Common myeloid progenitor, CD34-positive (primary cell): Measurements from ENCODE around the gene TNRC6B.

ENCODE experiments used
- CTCF ChIA-PET: fragments of 350-600 bp; sonication (Branson Sonifier 250); formaldehyde crosslinking; loops from one replicate; lab custom pipeline; 2021; ENCODE audit warnings: antibody characterized with exemption; lab: Charles Lee
- POLR2A ChIA-PET: fragments of 350-600 bp; sonication (Branson Sonifier 250); formaldehyde crosslinking; loops from one replicate; lab custom pipeline; 2021; ENCODE audit warnings: antibody characterized with exemption; lab: Charles Lee
- DNase-seq, 3 donors: peaks; one replicate each; pipeline versions ENCODE4 v3.0.0 to v3.0.0-alpha.2; 2013
- H3K27ac ChIP-seq, 2 experiments: 1 replicate in 1 of 2; 2 replicates in 1 of 2; pipeline ENCODE4 v1.7.0; 2013; ENCODE audit warnings: inconsistent platforms in 2 of 2, low read length in 2 of 2, mild to moderate bottlenecking in 2 of 2, low read depth in 1 of 2, moderate library complexity in 1 of 2; ENCODE audit not compliant: severe bottlenecking in 2 of 2, insufficient read depth in 1 of 2, poor library complexity in 1 of 2
- H3K27me3 ChIP-seq, 5 experiments: replicated peaks in 2 of 5; 1 replicate in 3 of 5; 2 replicates in 2 of 5; pipeline versions ENCODE4 v1.6.1 to v1.7.0; 2013; ENCODE audit warnings: low read length in 4 of 5, mild to moderate bottlenecking in 2 of 5, moderate library complexity in 2 of 5, inconsistent platforms in 1 of 5; ENCODE audit not compliant: insufficient read depth in 5 of 5, control insufficient read depth in 4 of 5
- H3K36me3 ChIP-seq, 4 experiments: 1 replicate in 2 of 4; 2 replicates in 2 of 4; pipeline versions ENCODE4 v1.6.1 to v1.7.0; 2013; ENCODE audit warnings: low read length in 3 of 4, control low read depth in 1 of 4, mild to moderate bottlenecking in 1 of 4; ENCODE audit not compliant: control insufficient read depth in 4 of 4, insufficient read depth in 4 of 4
- H3K4me1 ChIP-seq, 4 experiments: 1 replicate in 3 of 4; 2 replicates in 1 of 4; pipeline versions ENCODE4 v1.6.1 to v1.7.1; 2013; ENCODE audit warnings: low read length in 3 of 4, mild to moderate bottlenecking in 3 of 4, control low read depth in 1 of 4, inconsistent platforms in 1 of 4, moderate library complexity in 1 of 4; ENCODE audit not compliant: control insufficient read depth in 4 of 4, insufficient read depth in 4 of 4; ENCODE audit errors: control extremely low read depth in 1 of 4
- H3K4me3 ChIP-seq, 7 experiments: 1 replicate in 4 of 7; 2 replicates in 3 of 7; pipeline versions ENCODE4 v1.5.1 to v1.7.0; 2013; ENCODE audit warnings: mild to moderate bottlenecking in 7 of 7, low read length in 6 of 7, moderate library complexity in 6 of 7, inconsistent platforms in 2 of 7, low read depth in 2 of 7, control low read depth in 1 of 7; ENCODE audit not compliant: insufficient read depth in 4 of 7, control insufficient read depth in 1 of 7; ENCODE audit errors: extremely low read depth in 1 of 7
- H3K9me3 ChIP-seq, 5 experiments: 1 replicate in 4 of 5; 2 replicates in 1 of 5; pipeline versions ENCODE4 v1.6.1 to v1.7.1; 2013; ENCODE audit warnings: low read length in 4 of 5, mild to moderate bottlenecking in 2 of 5, inconsistent platforms in 1 of 5, low read depth in 1 of 5, moderate library complexity in 1 of 5; ENCODE audit not compliant: control insufficient read depth in 4 of 5, insufficient read depth in 2 of 5; ENCODE audit errors: control extremely low read depth in 1 of 5
- WGBS: methylation state at CpG from one replicate; pipeline ENCODE4 v1.1.5; 2013; ENCODE audit not compliant: insufficient coverage; 5-methylcytosine and 5-hydroxymethylcytosine counted together

The TNRC6B gene

GRCh38 chr22:40324468-40325305 is 147.0 kb downstream of the TNRC6B start:
- POLR2A ChIA-PET = interaction anchor here (0.7 kb wide), 1 partner anchor 22 kb away, joined by 3 read pairs; no protein-coding TSS in a partner anchor
- CTCF ChIA-PET = interaction anchor here (0.5 to 1.1 kb wide), 2 partner anchors 22 to 52 kb away, joined by 3 read pairs; no protein-coding TSS in a partner anchor
- Histone ChIP-seq H3K27me3 (no peaks in the 10 kb centered on the region), H3K4me1 (peaks cover 12 to 35% (median 16%) of the 10 kb centered on the region in 4 experiments), H3K9me3 (no peaks in the 10 kb centered on the region), H3K27ac (no peak overlapping the region), H3K36me3 (peaks cover 19 to 51% (median 36%) of the 10 kb centered on the region in 4 experiments), H3K4me3 (no peak overlapping the region)
- WGBS = 72% methylated on average over 6 of the region's 19 CpGs
- DNase-seq = no peak

GRCh38 chr22:40325315-40325714 is 147.6 kb downstream of the TNRC6B start:
- Histone ChIP-seq H3K4me1 (peaks cover 12 to 42% (median 21%) of the 10 kb centered on the region in 4 experiments), H3K36me3 (peaks cover 19 to 52% (median 36%) of the 10 kb centered on the region in 4 experiments), H3K9me3 (no peaks in the 10 kb centered on the region), H3K4me3 (no peak overlapping the region), H3K27ac (no peak overlapping the region), H3K27me3 (no peaks in the 10 kb centered on the region)
- ChIA-PET CTCF (interaction anchor here (0.5 to 1.1 kb wide), 2 partner anchors 22 to 51 kb away, joined by 3 read pairs; no protein-coding TSS in a partner anchor), POLR2A (interaction anchor here (0.7 kb wide), 1 partner anchor 21 kb away, joined by 3 read pairs; no protein-coding TSS in a partner anchor)
- 93% methylated on average over 4 of the region's 6 CpGs for WGBS
- DNase-seq = no peak

GRCh38 chr22:40326905-40327735 is 149.4 kb downstream of the TNRC6B start:
- no peak overlapping the region for H3K4me3 ChIP-seq
- H3K36me3 ChIP-seq = peaks cover 15 to 35% (median 28%) of the 10 kb centered on the region in 4 experiments
- WGBS = 94% methylated on average over 4 of the region's 10 CpGs
- POLR2A ChIA-PET = interaction anchor here (0.6 kb wide), 1 partner anchor 33 kb away, joined by 3 read pairs; no protein-coding TSS in a partner anchor
- H3K9me3 ChIP-seq = no peaks in the 10 kb centered on the region
- CTCF ChIA-PET = interaction anchor here (0.6 to 5.9 kb wide), 4 partner anchors 9 to 810 kb away, joined by 3 to 50 read pairs (median 3); partner anchors contain the start of gene ADSL
- H3K27ac ChIP-seq = peak overlapping the region in 1 of 2 experiments; percentile 35
- H3K4me1 ChIP-seq = peaks cover 14 to 51% (median 22%) of the 10 kb centered on the region in 4 experiments
- DNase-seq = peak in 2 of 3 donors; percentile 50 to 58
- H3K27me3 ChIP-seq = no peaks in the 10 kb centered on the region

- WGBS = 63% methylated on average over 2 of the region's 9 CpGs
These were observed 151.1 kb downstream of the TNRC6B start for GRCh38 chr22:40328546-40329456.

GRCh38 chr22:40329466-40329865 is 151.7 kb downstream of the TNRC6B start:
- H3K9me3 ChIP-seq = no peaks in the 10 kb centered on the region
- no peaks in the 10 kb centered on the region for H3K27me3 ChIP-seq
- POLR2A ChIA-PET = no interaction called here
- H3K27ac ChIP-seq = peak overlapping the region; percentile 6 to 63
- H3K4me3 ChIP-seq = peak overlapping the region in 3 of 7 experiments; percentile 16 to 45 (median 33)
- CTCF ChIA-PET = interaction anchor here (0.9 to 5.9 kb wide), 5 partner anchors 13 to 324 kb away, joined by 3 to 50 read pairs (median 5); partner anchors contain the start of gene ADSL
- H3K4me1 ChIP-seq = peaks cover 14 to 55% (median 26%) of the 10 kb centered on the region in 4 experiments
- H3K36me3 ChIP-seq = peaks cover 5 to 23% (median 14%) of the 10 kb centered on the region in 4 experiments
- peak in 2 of 3 donors; percentile 37 to 53 for DNase-seq
- WGBS = 28% methylated on average over 7 of the region's 9 CpGs

More at GRCh38 chr22:40328546-40329456, 151.1 kb downstream of the TNRC6B start:
- ChIA-PET CTCF (interaction anchor here (0.9 to 5.9 kb wide), 5 partner anchors 14 to 325 kb away, joined by 3 to 50 read pairs (median 5); partner anchors contain the start of gene ADSL), POLR2A (no interaction called here)
- peak overlapping the region in 1 of 7 experiments; percentile 45 for H3K4me3 ChIP-seq
- peaks cover 14 to 53% (median 24%) of the 10 kb centered on the region in 4 experiments for H3K4me1 ChIP-seq
- DNase-seq = peak; percentile 74 to 94 (median 88)
- H3K36me3 ChIP-seq = peaks cover 9 to 24% (median 18%) of the 10 kb centered on the region in 4 experiments
- H3K27ac ChIP-seq = peak overlapping the region; percentile 6 to 63
- H3K9me3 ChIP-seq = no peaks in the 10 kb centered on the region
- no peaks in the 10 kb centered on the region for H3K27me3 ChIP-seq

GRCh38 chr22:40330086-40330485 is 152.4 kb downstream of the TNRC6B start:
- DNase-seq = peak in 2 of 3 donors; percentile 36 to 44
- Histone ChIP-seq H3K4me3 (no peak overlapping the region), H3K9me3 (no peaks in the 10 kb centered on the region), H3K27me3 (no peaks in the 10 kb centered on the region), H3K36me3 (peaks cover 2 to 20% (median 9%) of the 10 kb centered on the region in 4 experiments), H3K4me1 (peaks cover 14 to 61% (median 31%) of the 10 kb centered on the region in 4 experiments), H3K27ac (no peak overlapping the region)
- ChIA-PET POLR2A (no interaction called here), CTCF (interaction anchor here (0.6 to 5.9 kb wide), 5 partner anchors 9 to 44 kb away, joined by 3 to 50 read pairs (median 5); partner anchors contain the start of gene ADSL)
- WGBS = 0% methylated on average over 1 of the region's 4 CpGs
